K562 (cell line): ENCODE measurements around the gene GPR39. TPM values are rescaled to one million over a fixed set of nuclear protein-coding genes. Genes with fewer than 3 reads are reported as not detected.

ENCODE experiments used
- CCNT2 ChIP-seq: IDR thresholded peaks from 2 replicates; pipeline ENCODE4 v1.6.1; 2011; ENCODE audit warnings: borderline replicate concordance, low read depth, mild to moderate bottlenecking, moderate library complexity, mixed read lengths, low read length; ENCODE audit not compliant: insufficient read length; ENCODE audit errors: extremely low read depth
- CTBP1 ChIP-seq: fragments of 450-650 bp; IDR thresholded peaks from 2 replicates; pipeline ENCODE4 v1.6.1; 2016; ENCODE audit warnings: borderline replicate concordance
- ETV1 ChIP-seq: fragments of 450-650 bp; conservative IDR thresholded peaks from 2 replicates; pipeline ENCODE4 v1.6.1; 2016; ENCODE audit warnings: missing genetic modification characterization, control low read depth, low read depth, missing compliant biosample characterization
- ETV5 ChIP-seq: sonication (generic); formaldehyde crosslinking; IDR thresholded peaks from 2 replicates; pipeline ENCODE4 v1.4.0; 2020; ENCODE audit warnings: low read depth, mild to moderate bottlenecking, missing genetic modification reagents
- KLF1 ChIP-seq: fragments of 450-650 bp; IDR thresholded peaks from 2 replicates; pipeline ENCODE4 v1.6.1; 2016; ENCODE audit warnings: missing genetic modification characterization, missing compliant biosample characterization
- TRIM28 ChIP-seq: fragments of 450-650 bp; IDR thresholded peaks from 2 replicates; pipeline ENCODE4 v1.6.1; 2017
- ZFP1 ChIP-seq: fragments of 450-650 bp; formaldehyde crosslinking; IDR thresholded peaks from 2 replicates; pipeline ENCODE4 v1.4.0; 2020; ENCODE audit warnings: mild to moderate bottlenecking, mixed read lengths
- polyA plus RNA-seq, 8 experiments: library from polyadenylated mRNA; depleted of rRNA in 4 of 8; stranded (reverse) in 5 of 8; unstranded in 3 of 8; fragments of >200 nt; fragmentation: Nextera tagmentation in 2 of 8; fragmentation: Illumina TruSeq in 1 of 8; extraction: Ambion mirVana in 2 of 8; extraction: Trizol in 1 of 8; gene quantifications; 2 replicates each; pipeline versions ENCODE4 v1.2.1 to v1.2.3, GENCODE V29; 2011 to 2014; ENCODE audit warnings: inconsistent platforms in 1 of 8, missing spikeins in 1 of 8
- total RNA-seq, 7 experiments: library from RNA; depleted of rRNA in 6 of 7; stranded (reverse); fragments of >200 nt in 6 of 7; fragmentation: Illumina TruSeq in 2 of 7; extraction: Trizol in 2 of 7; gene quantifications; 2 replicates each; pipeline versions ENCODE4 v1.2.1 to v1.2.3, GENCODE V29; 2011 to 2021; ENCODE audit warnings: low replicate concordance in 1 of 7
- TF ChIP-seq, protein P1 (sequence below): fragments of 250-450 bp; sonication (Bioruptor Pico); IDR thresholded peaks from 2 replicates; pipeline ENCODE4 v1.5.1; 2021; ENCODE audit warnings: mild to moderate bottlenecking
- TF ChIP-seq, protein P2 (sequence below): sonication (generic); formaldehyde crosslinking; IDR thresholded peaks from 2 replicates; pipeline ENCODE4 v1.8.0; 2022; ENCODE audit warnings: mild to moderate bottlenecking, low read depth, missing genetic modification reagents
- TF ChIP-seq, protein P3 (sequence below): fragments of 200-600 bp; sonication (generic); IDR thresholded peaks from one replicate; pipeline ENCODE4 v1.6.1; 2012; ENCODE audit warnings: mild to moderate bottlenecking, low read depth, low read length, inconsistent platforms

The GPR39 gene
- total and polyA plus RNA-seq, 9 of the 15 experiments (the other 6 are each of a cell fraction or from before 2014, with no cell fraction given): 0.04 TPM; not detected in 8

DNA sequence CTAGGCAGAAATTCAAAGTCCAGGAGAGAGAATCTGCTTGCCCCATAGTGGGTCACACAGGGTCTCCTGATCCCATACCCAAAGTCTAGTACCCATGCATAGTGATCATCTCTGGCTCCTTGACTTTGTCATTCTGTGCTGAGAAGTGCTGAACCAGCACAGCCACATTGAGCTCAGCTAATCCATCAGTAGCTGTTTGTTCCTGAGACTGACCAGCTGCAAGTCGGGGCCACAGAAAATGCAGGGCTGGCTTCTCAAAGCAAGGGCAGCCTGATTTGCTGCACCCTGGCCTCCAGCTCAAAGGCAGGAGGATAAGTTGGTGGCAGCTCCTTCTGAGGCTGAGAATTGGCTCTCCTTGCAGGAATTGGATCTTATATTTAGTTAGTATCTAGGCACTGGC lies 181.2 kb downstream of the GPR39 start (continued):
- TF ChIP-seq, protein P1, sequence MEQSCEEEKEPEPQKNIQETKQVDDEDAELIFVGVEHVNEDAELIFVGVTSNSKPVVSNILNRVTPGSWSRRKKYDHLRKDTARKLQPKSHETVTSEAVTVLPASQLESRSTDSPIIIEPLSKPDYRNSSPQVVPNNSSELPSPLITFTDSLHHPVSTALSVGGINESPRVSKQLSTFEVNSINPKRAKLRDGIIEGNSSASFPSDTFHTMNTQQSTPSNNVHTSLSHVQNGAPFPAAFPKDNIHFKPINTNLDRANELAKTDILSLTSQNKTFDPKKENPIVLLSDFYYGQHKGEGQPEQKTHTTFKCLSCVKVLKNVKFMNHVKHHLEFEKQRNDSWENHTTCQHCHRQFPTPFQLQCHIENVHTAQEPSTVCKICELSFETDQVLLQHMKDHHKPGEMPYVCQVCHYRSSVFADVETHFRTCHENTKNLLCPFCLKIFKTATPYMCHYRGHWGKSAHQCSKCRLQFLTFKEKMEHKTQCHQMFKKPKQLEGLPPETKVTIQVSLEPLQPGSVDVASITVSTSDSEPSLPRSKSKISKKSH (CRISPR knock-in tag): no peak
- no peak for TF ChIP-seq KLF1
- TF ChIP-seq, protein P2, sequence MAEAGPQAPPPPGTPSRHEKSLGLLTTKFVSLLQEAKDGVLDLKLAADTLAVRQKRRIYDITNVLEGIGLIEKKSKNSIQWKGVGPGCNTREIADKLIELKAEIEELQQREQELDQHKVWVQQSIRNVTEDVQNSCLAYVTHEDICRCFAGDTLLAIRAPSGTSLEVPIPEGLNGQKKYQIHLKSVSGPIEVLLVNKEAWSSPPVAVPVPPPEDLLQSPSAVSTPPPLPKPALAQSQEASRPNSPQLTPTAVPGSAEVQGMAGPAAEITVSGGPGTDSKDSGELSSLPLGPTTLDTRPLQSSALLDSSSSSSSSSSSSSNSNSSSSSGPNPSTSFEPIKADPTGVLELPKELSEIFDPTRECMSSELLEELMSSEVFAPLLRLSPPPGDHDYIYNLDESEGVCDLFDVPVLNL: no peak
- TF ChIP-seq ETV5 (CRISPR knock-in tag): no peak
- no peak for TF ChIP-seq CTBP1
- TF ChIP-seq CCNT2: no peak
- TF ChIP-seq TRIM28: no peak
- no peak for TF ChIP-seq ETV1 (tag)
- TF ChIP-seq, protein P3, sequence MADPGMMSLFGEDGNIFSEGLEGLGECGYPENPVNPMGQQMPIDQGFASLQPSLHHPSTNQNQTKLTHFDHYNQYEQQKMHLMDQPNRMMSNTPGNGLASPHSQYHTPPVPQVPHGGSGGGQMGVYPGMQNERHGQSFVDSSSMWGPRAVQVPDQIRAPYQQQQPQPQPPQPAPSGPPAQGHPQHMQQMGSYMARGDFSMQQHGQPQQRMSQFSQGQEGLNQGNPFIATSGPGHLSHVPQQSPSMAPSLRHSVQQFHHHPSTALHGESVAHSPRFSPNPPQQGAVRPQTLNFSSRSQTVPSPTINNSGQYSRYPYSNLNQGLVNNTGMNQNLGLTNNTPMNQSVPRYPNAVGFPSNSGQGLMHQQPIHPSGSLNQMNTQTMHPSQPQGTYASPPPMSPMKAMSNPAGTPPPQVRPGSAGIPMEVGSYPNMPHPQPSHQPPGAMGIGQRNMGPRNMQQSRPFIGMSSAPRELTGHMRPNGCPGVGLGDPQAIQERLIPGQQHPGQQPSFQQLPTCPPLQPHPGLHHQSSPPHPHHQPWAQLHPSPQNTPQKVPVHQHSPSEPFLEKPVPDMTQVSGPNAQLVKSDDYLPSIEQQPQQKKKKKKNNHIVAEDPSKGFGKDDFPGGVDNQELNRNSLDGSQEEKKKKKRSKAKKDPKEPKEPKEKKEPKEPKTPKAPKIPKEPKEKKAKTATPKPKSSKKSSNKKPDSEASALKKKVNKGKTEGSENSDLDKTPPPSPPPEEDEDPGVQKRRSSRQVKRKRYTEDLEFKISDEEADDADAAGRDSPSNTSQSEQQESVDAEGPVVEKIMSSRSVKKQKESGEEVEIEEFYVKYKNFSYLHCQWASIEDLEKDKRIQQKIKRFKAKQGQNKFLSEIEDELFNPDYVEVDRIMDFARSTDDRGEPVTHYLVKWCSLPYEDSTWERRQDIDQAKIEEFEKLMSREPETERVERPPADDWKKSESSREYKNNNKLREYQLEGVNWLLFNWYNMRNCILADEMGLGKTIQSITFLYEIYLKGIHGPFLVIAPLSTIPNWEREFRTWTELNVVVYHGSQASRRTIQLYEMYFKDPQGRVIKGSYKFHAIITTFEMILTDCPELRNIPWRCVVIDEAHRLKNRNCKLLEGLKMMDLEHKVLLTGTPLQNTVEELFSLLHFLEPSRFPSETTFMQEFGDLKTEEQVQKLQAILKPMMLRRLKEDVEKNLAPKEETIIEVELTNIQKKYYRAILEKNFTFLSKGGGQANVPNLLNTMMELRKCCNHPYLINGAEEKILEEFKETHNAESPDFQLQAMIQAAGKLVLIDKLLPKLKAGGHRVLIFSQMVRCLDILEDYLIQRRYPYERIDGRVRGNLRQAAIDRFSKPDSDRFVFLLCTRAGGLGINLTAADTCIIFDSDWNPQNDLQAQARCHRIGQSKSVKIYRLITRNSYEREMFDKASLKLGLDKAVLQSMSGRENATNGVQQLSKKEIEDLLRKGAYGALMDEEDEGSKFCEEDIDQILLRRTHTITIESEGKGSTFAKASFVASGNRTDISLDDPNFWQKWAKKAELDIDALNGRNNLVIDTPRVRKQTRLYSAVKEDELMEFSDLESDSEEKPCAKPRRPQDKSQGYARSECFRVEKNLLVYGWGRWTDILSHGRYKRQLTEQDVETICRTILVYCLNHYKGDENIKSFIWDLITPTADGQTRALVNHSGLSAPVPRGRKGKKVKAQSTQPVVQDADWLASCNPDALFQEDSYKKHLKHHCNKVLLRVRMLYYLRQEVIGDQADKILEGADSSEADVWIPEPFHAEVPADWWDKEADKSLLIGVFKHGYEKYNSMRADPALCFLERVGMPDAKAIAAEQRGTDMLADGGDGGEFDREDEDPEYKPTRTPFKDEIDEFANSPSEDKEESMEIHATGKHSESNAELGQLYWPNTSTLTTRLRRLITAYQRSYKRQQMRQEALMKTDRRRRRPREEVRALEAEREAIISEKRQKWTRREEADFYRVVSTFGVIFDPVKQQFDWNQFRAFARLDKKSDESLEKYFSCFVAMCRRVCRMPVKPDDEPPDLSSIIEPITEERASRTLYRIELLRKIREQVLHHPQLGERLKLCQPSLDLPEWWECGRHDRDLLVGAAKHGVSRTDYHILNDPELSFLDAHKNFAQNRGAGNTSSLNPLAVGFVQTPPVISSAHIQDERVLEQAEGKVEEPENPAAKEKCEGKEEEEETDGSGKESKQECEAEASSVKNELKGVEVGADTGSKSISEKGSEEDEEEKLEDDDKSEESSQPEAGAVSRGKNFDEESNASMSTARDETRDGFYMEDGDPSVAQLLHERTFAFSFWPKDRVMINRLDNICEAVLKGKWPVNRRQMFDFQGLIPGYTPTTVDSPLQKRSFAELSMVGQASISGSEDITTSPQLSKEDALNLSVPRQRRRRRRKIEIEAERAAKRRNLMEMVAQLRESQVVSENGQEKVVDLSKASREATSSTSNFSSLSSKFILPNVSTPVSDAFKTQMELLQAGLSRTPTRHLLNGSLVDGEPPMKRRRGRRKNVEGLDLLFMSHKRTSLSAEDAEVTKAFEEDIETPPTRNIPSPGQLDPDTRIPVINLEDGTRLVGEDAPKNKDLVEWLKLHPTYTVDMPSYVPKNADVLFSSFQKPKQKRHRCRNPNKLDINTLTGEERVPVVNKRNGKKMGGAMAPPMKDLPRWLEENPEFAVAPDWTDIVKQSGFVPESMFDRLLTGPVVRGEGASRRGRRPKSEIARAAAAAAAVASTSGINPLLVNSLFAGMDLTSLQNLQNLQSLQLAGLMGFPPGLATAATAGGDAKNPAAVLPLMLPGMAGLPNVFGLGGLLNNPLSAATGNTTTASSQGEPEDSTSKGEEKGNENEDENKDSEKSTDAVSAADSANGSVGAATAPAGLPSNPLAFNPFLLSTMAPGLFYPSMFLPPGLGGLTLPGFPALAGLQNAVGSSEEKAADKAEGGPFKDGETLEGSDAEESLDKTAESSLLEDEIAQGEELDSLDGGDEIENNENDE: no peak
- no peak for TF ChIP-seq ZFP1 (CRISPR knock-in tag)
